Right hindlimb (tissue), 1 donor: Measurements from ENCODE around the gene LALBA.
"Not testable (repeated sequence)": the region's sequence is repeated elsewhere in the genome, so short reads cannot be mapped to it uniquely, and the experiment has no call there.

Source experiments
- DNase-seq: peaks from one replicate; pipeline ENCODE4 v3.0.0-alpha.2; 2018

The LALBA gene

GRCh38 chr12:48527891-48528670 lies 41.8 kb downstream of the LALBA start:
- no peak for DNase-seq

DNA sequence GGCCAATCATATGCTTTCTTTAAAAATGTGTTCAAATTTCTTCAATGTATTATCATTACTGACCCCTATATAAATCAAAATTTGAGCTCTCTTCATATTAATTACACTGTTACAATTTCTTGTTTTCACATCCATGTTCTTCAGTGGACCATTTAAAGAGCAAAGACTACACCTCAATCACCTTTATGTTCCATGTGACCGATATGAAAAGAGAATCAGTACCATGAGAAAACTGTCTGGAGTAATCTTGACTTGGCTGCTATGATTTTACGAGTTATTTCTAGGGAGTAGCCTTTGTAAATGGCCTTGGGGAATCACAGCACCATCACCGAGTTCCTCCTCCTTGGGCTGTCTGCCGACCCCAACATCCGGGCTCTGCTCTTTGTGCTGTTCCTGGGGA lies 44.5 kb downstream of the LALBA start, which contains the start of gene OR8S1:
Gene OR8S1 (plus strand): TSS at position 301 of the 400 bp plus-strand sequence. CDS start 0 bp downstream, at position 301.
- DNase-seq: no peak

- not testable (repeated sequence) for DNase-seq
Observed at GRCh38 chr12:48520381-48520780, 49.5 kb downstream of the LALBA start.
